ENCODE results near the gene DCK.
"Not testable (repeated sequence)": the region's sequence is repeated elsewhere in the genome, so short reads cannot be mapped to it uniquely, and the experiment has no call there.

DCK gene

DNA sequence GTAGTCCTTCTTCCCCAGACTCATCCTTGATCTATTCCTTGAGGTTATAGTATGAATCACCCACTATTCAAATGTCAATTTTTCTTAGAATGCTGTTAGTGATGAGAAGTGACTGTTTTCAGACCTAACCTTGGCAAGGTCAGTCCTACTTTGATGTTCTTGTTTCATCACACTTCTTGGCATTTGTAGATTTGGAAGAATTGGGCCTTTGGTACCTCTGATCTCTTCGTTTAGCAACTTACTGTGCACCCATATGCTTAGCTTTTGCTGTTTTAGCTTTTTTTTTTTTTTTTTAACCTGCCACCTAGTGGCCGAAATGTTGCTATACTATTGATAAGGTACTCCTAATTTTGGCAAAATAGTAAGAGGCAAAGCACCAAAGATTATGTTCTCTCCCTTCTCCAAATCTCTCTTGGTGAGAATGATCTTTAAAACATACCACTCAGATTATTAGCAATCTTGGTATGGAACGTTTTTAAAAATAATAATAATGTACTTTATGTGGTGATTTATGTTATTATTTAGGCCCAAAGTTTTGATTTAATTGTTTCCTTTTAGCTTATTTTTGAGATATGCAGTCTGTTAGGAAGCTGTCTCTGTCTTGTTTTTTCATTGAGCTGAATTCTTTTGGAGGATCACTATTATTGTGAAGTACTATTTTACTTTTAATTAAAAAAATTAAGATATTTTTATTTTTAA is 16.6 kb downstream of the DCK start:
- peaks cover 7% of the 10 kb centered on the region for H3K79me1 ChIP-seq (replicated peaks; ENCODE audit: low read length, poor library complexity, severe bottlenecking)
- no CpG with 5 or more reads among the region's 3 CpGs for WGBS
- H2AFZ ChIP-seq (ENCODE audit: low read depth, low read length), result no peak overlapping the region
- no peaks in the 10 kb centered on the region for H3K4me1 ChIP-seq (ENCODE audit: control insufficient read depth, insufficient read depth, low read depth, low read length)
- no peak overlapping the region for H2AK5ac ChIP-seq (ENCODE audit: low read length, severe bottlenecking)
- no peaks in the 10 kb centered on the region for H3K36me3 ChIP-seq (ENCODE audit: control insufficient read depth in 1 of 2, insufficient read depth in 2 of 2, low read depth in 1 of 2, low read length in 2 of 2)
- no peaks in the 10 kb centered on the region for H3K27me3 ChIP-seq (ENCODE audit: control insufficient read depth in 1 of 2, insufficient read depth in 1 of 2, low read length in 2 of 2)
- H3K4me3 ChIP-seq (ENCODE audit: insufficient read depth in 1 of 2, low read depth in 1 of 2, low read length in 2 of 2), result no peak overlapping the region
- H2BK120ac ChIP-seq (ENCODE audit: low read depth, low read length), result no peak overlapping the region
- no peak overlapping the region for H3K27ac ChIP-seq (ENCODE audit: low read length, poor library complexity, severe bottlenecking)
- no peaks in the 10 kb centered on the region for H3K9me3 ChIP-seq (ENCODE audit: control insufficient read depth, low read length)
- H3K14ac ChIP-seq (ENCODE audit: low read length in 2 of 2), result no peak overlapping the region
- no peak overlapping the region for H4K8ac ChIP-seq (ENCODE audit: low read length)
- no peak overlapping the region for H3K4me2 ChIP-seq (ENCODE audit: low read length, poor library complexity, severe bottlenecking)
- no peak overlapping the region for H2BK12ac ChIP-seq (ENCODE audit: low read length in 2 of 2)
- no peak overlapping the region for H3K18ac ChIP-seq (ENCODE audit: low read depth in 1 of 2, low read length in 2 of 2)
- H4K91ac ChIP-seq (ENCODE audit: low read length), result no peak overlapping the region
- H3K9ac ChIP-seq (ENCODE audit: low read length), result peak overlapping the region; percentile 35
- no peak overlapping the region for H2BK5ac ChIP-seq (ENCODE audit: low read depth, low read length, poor library complexity, severe bottlenecking)
- peak; percentile 60 for DNase-seq
- no peak overlapping the region for H3K23ac ChIP-seq (ENCODE audit: low read length in 2 of 2)
- H2BK15ac ChIP-seq (ENCODE audit: low read depth, poor library complexity, severe bottlenecking), result no peak overlapping the region
- H3K4ac ChIP-seq (ENCODE audit: low read depth in 1 of 2, low read length in 2 of 2), result no peak overlapping the region

DNA sequence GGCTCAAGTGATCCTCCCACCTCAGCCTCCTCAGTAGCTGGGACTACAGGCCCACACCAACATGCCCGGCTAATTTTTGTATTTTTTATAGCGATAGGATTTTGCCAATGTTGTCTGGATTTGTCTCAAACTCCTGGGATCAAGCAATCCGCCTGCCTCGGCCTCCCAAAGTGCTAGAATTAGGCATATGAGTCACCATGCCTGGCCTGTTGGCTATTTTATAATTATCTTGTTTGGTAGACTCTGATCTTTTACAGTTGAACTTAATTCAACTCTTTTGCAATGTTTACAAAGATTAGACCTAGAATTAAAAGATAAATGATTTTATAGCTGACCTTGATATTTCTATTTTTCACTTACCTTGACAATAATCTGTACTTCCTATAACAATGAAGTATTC is 18.0 kb downstream of the DCK start:
- H3K4me3 ChIP-seq (ENCODE audit: insufficient read depth in 1 of 2, low read depth in 1 of 2, low read length in 2 of 2), result no peak overlapping the region
- H3K27ac ChIP-seq (ENCODE audit: low read length, poor library complexity, severe bottlenecking), result no peak overlapping the region
- H3K23ac ChIP-seq (ENCODE audit: low read length in 2 of 2), result no peak overlapping the region
- H2AK5ac ChIP-seq (ENCODE audit: low read length, severe bottlenecking), result no peak overlapping the region
- H3K27me3 ChIP-seq (ENCODE audit: control insufficient read depth in 1 of 2, insufficient read depth in 1 of 2, low read length in 2 of 2), result no peaks in the 10 kb centered on the region
- WGBS, result 100% methylated on average over 4 of the region's 4 CpGs
- H4K8ac ChIP-seq (ENCODE audit: low read length), result no peak overlapping the region
- H2BK15ac ChIP-seq (ENCODE audit: low read depth, poor library complexity, severe bottlenecking), result no peak overlapping the region
- no peak overlapping the region for H2BK12ac ChIP-seq (ENCODE audit: low read length in 2 of 2)
- no peak overlapping the region for H2AFZ ChIP-seq (ENCODE audit: low read depth, low read length)
- no peak overlapping the region for H2BK5ac ChIP-seq (ENCODE audit: low read depth, low read length, poor library complexity, severe bottlenecking)
- no peak overlapping the region for H3K4me2 ChIP-seq (ENCODE audit: low read length, poor library complexity, severe bottlenecking)
- H3K9me3 ChIP-seq (ENCODE audit: control insufficient read depth, low read length), result no peaks in the 10 kb centered on the region
- H3K79me1 ChIP-seq (replicated peaks; ENCODE audit: low read length, poor library complexity, severe bottlenecking), result peaks cover 4% of the 10 kb centered on the region
- DNase-seq, result no peak
- no peak overlapping the region for H3K4ac ChIP-seq (ENCODE audit: low read depth in 1 of 2, low read length in 2 of 2)
- H3K4me1 ChIP-seq (ENCODE audit: control insufficient read depth, insufficient read depth, low read depth, low read length), result no peaks in the 10 kb centered on the region
- no peak overlapping the region for H3K9ac ChIP-seq (ENCODE audit: low read length)
- H2BK120ac ChIP-seq (ENCODE audit: low read depth, low read length), result no peak overlapping the region
- H3K18ac ChIP-seq (ENCODE audit: low read depth in 1 of 2, low read length in 2 of 2), result no peak overlapping the region
- no peaks in the 10 kb centered on the region for H3K36me3 ChIP-seq (ENCODE audit: control insufficient read depth in 1 of 2, insufficient read depth in 2 of 2, low read depth in 1 of 2, low read length in 2 of 2)
- no peak overlapping the region for H3K14ac ChIP-seq (ENCODE audit: low read length in 2 of 2)
- no peak overlapping the region for H4K91ac ChIP-seq (ENCODE audit: low read length)

GRCh38 chr4:71017391-71017790 is 23.9 kb downstream of the DCK start:
- H3K27ac ChIP-seq (ENCODE audit: low read length, poor library complexity, severe bottlenecking); H3K18ac ChIP-seq (ENCODE audit: low read depth in 1 of 2, low read length in 2 of 2); H4K8ac ChIP-seq (ENCODE audit: low read length); H2BK120ac ChIP-seq (ENCODE audit: low read depth, low read length); H3K14ac ChIP-seq (ENCODE audit: low read length in 2 of 2); H3K9me3 ChIP-seq (ENCODE audit: control insufficient read depth, low read length); H2BK15ac ChIP-seq (ENCODE audit: low read depth, poor library complexity, severe bottlenecking); H4K91ac ChIP-seq (ENCODE audit: low read length); H2BK5ac ChIP-seq (ENCODE audit: low read depth, low read length, poor library complexity, severe bottlenecking); H3K23ac ChIP-seq (ENCODE audit: low read length in 2 of 2); H3K4me1 ChIP-seq (ENCODE audit: control insufficient read depth, insufficient read depth, low read depth, low read length); H2BK12ac ChIP-seq (ENCODE audit: low read length in 2 of 2); H3K4me2 ChIP-seq (ENCODE audit: low read length, poor library complexity, severe bottlenecking); DNase-seq; H3K79me1 ChIP-seq (replicated peaks; ENCODE audit: low read length, poor library complexity, severe bottlenecking); H3K27me3 ChIP-seq (ENCODE audit: control insufficient read depth in 1 of 2, insufficient read depth in 1 of 2, low read length in 2 of 2); H3K9ac ChIP-seq (ENCODE audit: low read length); H3K36me3 ChIP-seq (ENCODE audit: control insufficient read depth in 1 of 2, insufficient read depth in 2 of 2, low read depth in 1 of 2, low read length in 2 of 2); H3K4me3 ChIP-seq (ENCODE audit: insufficient read depth in 1 of 2, low read depth in 1 of 2, low read length in 2 of 2); H2AFZ ChIP-seq (ENCODE audit: low read depth, low read length); H2AK5ac ChIP-seq (ENCODE audit: low read length, severe bottlenecking); H3K4ac ChIP-seq (ENCODE audit: low read depth in 1 of 2, low read length in 2 of 2): not testable (repeated sequence)
- 100% methylated on average over 1 of the region's 2 CpGs for WGBS

- DNase-seq, result no peak
- no peak overlapping the region for H4K8ac ChIP-seq (ENCODE audit: low read length)
- WGBS, result no CpG with 5 or more reads among the region's 1 CpG
- H3K27ac ChIP-seq (ENCODE audit: low read length, poor library complexity, severe bottlenecking), result no peak overlapping the region
- no peak overlapping the region for H3K14ac ChIP-seq (ENCODE audit: low read length in 2 of 2)
- H2BK15ac ChIP-seq (ENCODE audit: low read depth, poor library complexity, severe bottlenecking), result no peak overlapping the region
- no peak overlapping the region for H4K91ac ChIP-seq (ENCODE audit: low read length)
- no peak overlapping the region for H2AFZ ChIP-seq (ENCODE audit: low read depth, low read length)
- peaks cover 0 to 5% of the 10 kb centered on the region in 2 experiments for H3K36me3 ChIP-seq (ENCODE audit: control insufficient read depth in 1 of 2, insufficient read depth in 2 of 2, low read depth in 1 of 2, low read length in 2 of 2)
- no peak overlapping the region for H3K4me3 ChIP-seq (ENCODE audit: insufficient read depth in 1 of 2, low read depth in 1 of 2, low read length in 2 of 2)
- no peak overlapping the region for H2BK120ac ChIP-seq (ENCODE audit: low read depth, low read length)
- H3K4me2 ChIP-seq (ENCODE audit: low read length, poor library complexity, severe bottlenecking), result no peak overlapping the region
- H3K27me3 ChIP-seq (ENCODE audit: control insufficient read depth in 1 of 2, insufficient read depth in 1 of 2, low read length in 2 of 2), result no peaks in the 10 kb centered on the region
- no peak overlapping the region for H2BK12ac ChIP-seq (ENCODE audit: low read length in 2 of 2)
- no peak overlapping the region for H3K23ac ChIP-seq (ENCODE audit: low read length in 2 of 2)
- H3K18ac ChIP-seq (ENCODE audit: low read depth in 1 of 2, low read length in 2 of 2), result no peak overlapping the region
- no peaks in the 10 kb centered on the region for H3K9me3 ChIP-seq (ENCODE audit: control insufficient read depth, low read length)
- no peaks in the 10 kb centered on the region for H3K4me1 ChIP-seq (ENCODE audit: control insufficient read depth, insufficient read depth, low read depth, low read length)
- no peak overlapping the region for H3K4ac ChIP-seq (ENCODE audit: low read depth in 1 of 2, low read length in 2 of 2)
- peaks cover 1% of the 10 kb centered on the region for H3K79me1 ChIP-seq (replicated peaks; ENCODE audit: low read length, poor library complexity, severe bottlenecking)
- no peak overlapping the region for H3K9ac ChIP-seq (ENCODE audit: low read length)
- no peak overlapping the region for H2BK5ac ChIP-seq (ENCODE audit: low read depth, low read length, poor library complexity, severe bottlenecking)
- no peak overlapping the region for H2AK5ac ChIP-seq (ENCODE audit: low read length, severe bottlenecking)
These were observed 27.2 kb downstream of the DCK start for GRCh38 chr4:71020611-71021010.

All from mesenchymal stem cell (in vitro differentiated cells and primary cell).